ENCODE data around the gene MACROD2.

- TF ChIP-seq CTCF (IDR thresholded peaks at IDR 0.05), result no peak
- TF ChIP-seq POLR2A (IDR thresholded peaks at IDR 0.05), result no peak
These were observed 639.3 kb downstream of the MACROD2 start for GRCh38 chr20:14634665-14635064.
